Activated B cell treated with CpG ODN at 0.5 μM for 24 hours (primary cell): Measurements from ENCODE around the gene ALCAM. TPM values are rescaled to one million over a fixed set of nuclear protein-coding genes. Genes with fewer than 3 reads are reported as not detected.
"Not testable (repeated sequence)": the region's sequence is repeated elsewhere in the genome, so short reads cannot be mapped to it uniquely, and the experiment has no call there.

ENCODE experiments used
- ATAC-seq: fragments of 200-7000 bp; cut with Tn5 transposase; one replicate; pipeline ENCODE4 v1.10.0; 2021; ENCODE audit warnings: low read depth, mild to moderate bottlenecking, moderate library complexity
- CTCF ChIA-PET: fragments of 350-600 bp; sonication (Branson Sonifier 250); formaldehyde crosslinking; loops from one replicate; lab custom pipeline; 2021; ENCODE audit warnings: antibody characterized with exemption; lab: Charles Lee
- POLR2A ChIA-PET: fragments of 350-600 bp; sonication (Branson Sonifier 250); formaldehyde crosslinking; loops from one replicate; lab custom pipeline; 2021; ENCODE audit warnings: antibody characterized with exemption; lab: Charles Lee
- DNase-seq: peaks from one replicate; pipeline ENCODE4 v3.0.0; 2022
- H3K27ac Mint-ChIP-seq: one replicate; pipeline ENCODE4 v1.8.0; 2020; ENCODE audit warnings: mixed read lengths
- H3K27me3 Mint-ChIP-seq: one replicate; pipeline ENCODE4 v1.8.0; 2021; ENCODE audit warnings: mixed read lengths
- H3K36me3 Mint-ChIP-seq: one replicate; pipeline ENCODE4 v1.8.0; 2021; ENCODE audit warnings: low read depth, mixed read lengths
- H3K4me1 Mint-ChIP-seq: one replicate; pipeline ENCODE4 v1.8.0; 2021; ENCODE audit warnings: mixed read lengths
- H3K4me3 Mint-ChIP-seq: one replicate; pipeline ENCODE4 v1.8.0; 2020; ENCODE audit warnings: mild to moderate bottlenecking, mixed read lengths
- H3K9me3 Mint-ChIP-seq: one replicate; pipeline ENCODE4 v1.8.0; 2020; ENCODE audit warnings: mixed read lengths
- intact Hi-C: fragments of 100-400 bp; cut with micrococcal nuclease; formaldehyde crosslinking; loops from one replicate; pipeline ENCODE4 v1.15.1; 2024
- total RNA-seq: library from RNA; stranded (reverse); gene quantifications from 2 replicates; pipeline ENCODE4 v1.2.3, GENCODE V29; 2022
- TF ChIP-seq, protein P1 (sequence below): fragments of 200-600 bp; IDR thresholded peaks from one replicate; pipeline ENCODE4 v1.8.0; 2022; ENCODE audit warnings: antibody characterized with exemption, mild to moderate bottlenecking

Gene ALCAM
- total RNA-seq, 1 donor from 2014 or later, result 28.5 TPM

DNA sequence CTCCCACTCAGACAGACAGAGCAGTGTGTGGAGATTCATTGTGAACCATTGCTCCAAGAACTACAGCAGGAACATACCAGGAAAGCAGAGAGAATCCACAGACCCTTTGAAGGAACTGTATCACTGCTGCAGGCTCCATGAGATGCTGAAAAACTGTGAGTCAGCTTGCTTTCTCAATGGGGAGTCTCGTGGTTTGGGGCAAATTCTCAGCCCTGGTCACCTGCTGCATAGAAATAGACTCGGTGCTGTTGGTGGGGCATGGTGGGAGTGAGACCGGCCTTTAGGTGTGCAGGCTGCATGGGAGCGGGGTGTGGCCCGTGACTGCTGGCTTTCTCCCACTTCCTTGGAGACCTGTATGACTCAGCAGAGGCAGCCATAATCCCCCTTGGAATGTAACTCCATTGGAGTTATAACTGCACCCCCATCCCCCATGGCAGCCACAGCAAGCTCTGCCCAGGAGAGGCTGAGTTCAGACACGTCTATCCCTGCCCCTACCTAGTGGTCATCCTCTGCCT, 35.6 kb downstream of the ALCAM start:
- Mint-ChIP-seq H3K27me3 (no peaks in the 10 kb centered on the region), H3K36me3 (peaks cover 18% of the 10 kb centered on the region), H3K4me3 (no peak overlapping the region), H3K4me1 (peaks cover 5% of the 10 kb centered on the region), H3K27ac (no peak overlapping the region), H3K9me3 (peaks cover 7% of the 10 kb centered on the region)
- ChIA-PET CTCF (no interaction called here), POLR2A (no interaction called here)
- TF ChIP-seq, protein P1, sequence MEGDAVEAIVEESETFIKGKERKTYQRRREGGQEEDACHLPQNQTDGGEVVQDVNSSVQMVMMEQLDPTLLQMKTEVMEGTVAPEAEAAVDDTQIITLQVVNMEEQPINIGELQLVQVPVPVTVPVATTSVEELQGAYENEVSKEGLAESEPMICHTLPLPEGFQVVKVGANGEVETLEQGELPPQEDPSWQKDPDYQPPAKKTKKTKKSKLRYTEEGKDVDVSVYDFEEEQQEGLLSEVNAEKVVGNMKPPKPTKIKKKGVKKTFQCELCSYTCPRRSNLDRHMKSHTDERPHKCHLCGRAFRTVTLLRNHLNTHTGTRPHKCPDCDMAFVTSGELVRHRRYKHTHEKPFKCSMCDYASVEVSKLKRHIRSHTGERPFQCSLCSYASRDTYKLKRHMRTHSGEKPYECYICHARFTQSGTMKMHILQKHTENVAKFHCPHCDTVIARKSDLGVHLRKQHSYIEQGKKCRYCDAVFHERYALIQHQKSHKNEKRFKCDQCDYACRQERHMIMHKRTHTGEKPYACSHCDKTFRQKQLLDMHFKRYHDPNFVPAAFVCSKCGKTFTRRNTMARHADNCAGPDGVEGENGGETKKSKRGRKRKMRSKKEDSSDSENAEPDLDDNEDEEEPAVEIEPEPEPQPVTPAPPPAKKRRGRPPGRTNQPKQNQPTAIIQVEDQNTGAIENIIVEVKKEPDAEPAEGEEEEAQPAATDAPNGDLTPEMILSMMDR, result no peak
- intact Hi-C loops, result no loop called here
- DNase-seq (no peak), ATAC-seq (no peak)

DNA sequence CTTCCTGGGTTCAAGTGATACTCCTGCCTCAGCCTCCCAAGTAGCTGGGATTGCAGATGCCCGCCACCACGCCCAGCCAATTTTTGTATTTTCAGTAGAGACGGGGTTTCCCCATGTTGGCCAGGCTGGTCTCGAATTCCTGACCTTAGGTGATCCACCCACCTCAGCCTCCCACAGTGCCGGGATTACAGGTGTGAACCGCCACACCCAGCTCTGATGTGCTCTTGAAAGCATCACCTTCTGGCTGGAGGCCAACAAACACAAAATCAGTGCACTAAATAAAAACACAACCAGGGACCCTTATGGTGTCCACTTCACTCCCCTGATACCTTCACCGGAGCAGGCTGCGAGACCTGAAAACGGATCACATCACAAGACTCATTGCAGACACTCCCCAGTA, 36.3 kb downstream of the ALCAM start:
- POLR2A ChIA-PET, result interaction anchor here (0.6 kb wide), 1 partner anchor 10 kb away, joined by 9 read pairs; no protein-coding TSS in a partner anchor
- ATAC-seq, H3K4me1 Mint-ChIP-seq, H3K27ac Mint-ChIP-seq, intact Hi-C loops, H3K27me3 Mint-ChIP-seq, DNase-seq, CTCF ChIA-PET, H3K9me3 Mint-ChIP-seq, H3K4me3 Mint-ChIP-seq: not testable (repeated sequence)
- peaks cover 18% of the 10 kb centered on the region for H3K36me3 Mint-ChIP-seq

DNA sequence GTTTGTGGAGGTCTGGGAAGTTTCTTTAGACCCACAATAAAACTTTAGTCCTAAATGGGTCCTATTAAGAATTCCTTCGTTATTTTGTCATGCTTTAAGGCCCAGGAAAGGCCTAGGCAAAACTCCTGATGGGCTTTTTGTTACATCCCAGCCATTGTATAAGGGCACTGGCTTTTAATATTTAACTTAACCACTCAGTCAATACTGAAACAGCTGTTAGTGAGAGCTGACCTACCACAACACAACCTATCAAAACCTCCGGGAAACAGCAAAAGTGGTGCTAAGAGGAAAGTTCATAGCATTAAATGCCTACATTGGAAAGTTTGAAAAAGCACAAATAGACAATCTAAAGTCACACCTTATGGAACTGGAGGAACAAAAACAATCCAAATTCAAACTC, 39.6 kb downstream of the ALCAM start:
- CTCF ChIA-PET, result no interaction called here
- DNase-seq (no peak), ATAC-seq (no peak)
- TF ChIP-seq, protein P1, result no peak
- intact Hi-C loops, result no loop called here
- peaks cover 2% of the 10 kb centered on the region for H3K4me1 Mint-ChIP-seq
- H3K9me3 Mint-ChIP-seq, result peaks cover 9% of the 10 kb centered on the region
- peaks cover 14% of the 10 kb centered on the region for H3K36me3 Mint-ChIP-seq
- POLR2A ChIA-PET, result no interaction called here
- no peaks in the 10 kb centered on the region for H3K27me3 Mint-ChIP-seq
- no peak overlapping the region for H3K27ac Mint-ChIP-seq
- H3K4me3 Mint-ChIP-seq, result no peak overlapping the region

DNA sequence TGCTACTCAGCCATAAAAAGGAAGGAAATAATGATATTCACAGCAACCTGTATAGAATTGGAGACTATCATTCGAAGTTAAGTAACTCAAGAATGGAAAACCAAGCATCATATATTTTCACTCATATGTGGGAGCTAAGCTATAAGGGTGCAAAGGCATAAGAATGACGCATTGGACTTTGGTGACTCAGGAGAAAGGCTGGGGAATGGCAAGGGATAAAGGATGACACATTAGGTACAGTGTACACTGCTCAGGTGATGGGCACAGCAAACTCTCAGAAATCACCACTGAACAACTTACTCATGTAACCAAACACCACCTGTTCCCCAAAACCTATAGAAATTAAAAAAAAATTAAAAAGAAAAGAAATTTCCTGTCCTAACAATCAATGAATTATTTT, 42.7 kb downstream of the ALCAM start:
- Mint-ChIP-seq H3K4me1 (peaks cover 6% of the 10 kb centered on the region), H3K9me3 (peaks cover 2% of the 10 kb centered on the region), H3K27ac (no peak overlapping the region), H3K4me3 (no peak overlapping the region), H3K36me3 (no peaks in the 10 kb centered on the region), H3K27me3 (no peaks in the 10 kb centered on the region)
- DNase-seq (no peak), ATAC-seq (no peak)
- CTCF ChIA-PET, result no interaction called here
- TF ChIP-seq, protein P1, result no peak
- intact Hi-C loops, result no loop called here
- POLR2A ChIA-PET, result no interaction called here

DNA sequence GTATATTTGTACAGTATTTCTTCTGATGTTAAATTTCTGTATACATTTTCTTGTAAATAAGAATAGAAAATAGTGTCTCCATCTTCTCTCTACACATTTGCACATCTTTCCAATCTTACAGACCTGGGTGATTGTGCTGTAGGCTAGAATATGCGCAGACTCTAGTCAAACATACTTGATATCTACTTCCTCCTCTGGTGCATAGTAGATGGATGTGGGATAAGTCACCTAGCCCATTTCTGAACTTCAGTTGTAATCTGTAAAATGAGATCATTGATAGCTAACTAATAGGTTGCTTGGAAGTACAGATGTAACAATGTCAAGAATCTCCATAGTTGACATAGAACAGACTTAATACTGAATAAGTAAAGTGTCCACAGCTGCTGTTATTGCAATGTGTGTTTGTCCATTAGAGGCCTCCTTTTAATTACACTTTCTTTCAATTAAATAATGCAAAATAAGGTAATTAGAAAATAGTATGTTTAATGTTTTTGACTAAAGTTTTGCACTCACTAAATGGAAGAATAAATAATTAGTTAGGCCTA, 46.7 kb downstream of the ALCAM start:
- intact Hi-C loops, result no loop called here
- H3K4me1 Mint-ChIP-seq, result peaks cover 37% of the 10 kb centered on the region
- ChIA-PET CTCF (no interaction called here), POLR2A (no interaction called here)
- no peaks in the 10 kb centered on the region for H3K27me3 Mint-ChIP-seq
- H3K27ac Mint-ChIP-seq, result no peak overlapping the region
- no peak for DNase-seq
- no peak overlapping the region for H3K4me3 Mint-ChIP-seq
- no peaks in the 10 kb centered on the region for H3K36me3 Mint-ChIP-seq
- TF ChIP-seq, protein P1, result no peak
- no peak for ATAC-seq
- no peaks in the 10 kb centered on the region for H3K9me3 Mint-ChIP-seq
